KG1 (cell line): Measurements from ENCODE around the gene BORCS5.
"Not testable (repeated sequence)": the region's sequence is repeated elsewhere in the genome, so short reads cannot be mapped to it uniquely, and the experiment has no call there.

Experiments used
- DNase-seq: peaks from one replicate; lab custom pipeline; 2025; lab: John Stamatoyannopoulos, UW

The BORCS5 gene

GRCh38 chr12:12356896-12357718 lies at the start of gene BORCS5:
TSS of gene BORCS5 (plus strand) at chr12:12357078. CDS start at chr12:12357452, 374 bp downstream.
- DNase-seq, result peak; percentile 91

GRCh38 chr12:12310695-12311094 lies 46.2 kb upstream of the BORCS5 start:
- DNase-seq, result not testable (repeated sequence)

GRCh38 chr12:12315838-12316237 lies 41.0 kb upstream of the BORCS5 start:
- DNase-seq, result no peak

DNA sequence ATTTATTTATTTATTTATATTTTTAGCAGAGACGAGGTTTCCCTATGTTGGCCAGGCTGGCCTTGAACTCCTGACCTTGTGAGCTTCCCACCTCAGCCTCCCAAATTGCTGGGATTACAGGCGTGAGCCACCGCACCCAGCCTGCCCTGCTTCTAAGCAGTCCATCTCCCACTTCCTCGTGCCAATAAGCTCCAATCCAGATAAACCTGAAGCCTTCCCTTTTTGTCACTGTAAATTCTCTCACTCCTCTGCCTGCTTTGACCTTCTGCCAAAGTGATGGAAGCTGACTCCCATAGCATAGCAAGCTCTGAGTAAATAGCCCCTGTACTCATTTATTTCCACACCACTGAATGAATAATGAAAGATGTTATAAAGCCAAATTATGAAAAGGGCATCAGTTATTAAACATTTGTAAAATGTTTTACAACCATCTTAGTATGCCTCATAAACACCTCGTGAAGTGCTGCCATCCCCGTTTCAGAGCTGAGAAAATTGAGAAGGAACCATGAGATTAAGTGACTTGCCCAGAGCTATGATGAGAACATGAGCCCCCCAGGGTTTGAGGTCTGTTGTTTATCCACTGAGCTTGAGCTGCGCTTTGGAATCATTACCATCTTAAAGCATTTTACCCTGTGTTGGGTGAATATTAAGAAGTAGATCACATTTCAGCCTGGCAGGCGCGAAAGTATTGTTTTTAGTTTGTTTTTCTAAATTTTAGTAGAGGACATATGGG lies 37.3 kb upstream of the BORCS5 start:
- no peak for DNase-seq

- no peak for DNase-seq
Observed at GRCh38 chr12:12323118-12323517, 33.8 kb upstream of the BORCS5 start.

DNA sequence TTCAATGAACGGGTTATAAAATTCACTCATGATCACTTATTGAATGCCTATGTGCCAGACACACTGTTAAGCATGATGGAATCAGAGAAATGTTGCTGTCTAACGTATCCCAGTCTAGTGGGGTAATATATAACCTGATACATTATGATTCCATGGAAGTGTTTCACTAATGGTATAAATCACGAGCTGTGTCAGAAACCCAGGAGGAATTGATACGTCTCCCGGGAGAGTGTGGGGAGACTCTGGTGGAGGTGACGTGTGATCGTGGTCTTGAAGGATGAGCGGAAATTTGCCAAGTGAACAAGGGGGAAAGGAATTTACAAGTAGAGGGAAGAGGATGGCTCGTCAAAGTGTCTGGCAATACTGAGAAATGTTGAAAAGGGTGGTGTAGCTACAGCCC lies 33.3 kb upstream of the BORCS5 start:
- DNase-seq, result no peak

- DNase-seq, result no peak
Observed at GRCh38 chr12:12326262-12326661, 30.6 kb upstream of the BORCS5 start.

DNA sequence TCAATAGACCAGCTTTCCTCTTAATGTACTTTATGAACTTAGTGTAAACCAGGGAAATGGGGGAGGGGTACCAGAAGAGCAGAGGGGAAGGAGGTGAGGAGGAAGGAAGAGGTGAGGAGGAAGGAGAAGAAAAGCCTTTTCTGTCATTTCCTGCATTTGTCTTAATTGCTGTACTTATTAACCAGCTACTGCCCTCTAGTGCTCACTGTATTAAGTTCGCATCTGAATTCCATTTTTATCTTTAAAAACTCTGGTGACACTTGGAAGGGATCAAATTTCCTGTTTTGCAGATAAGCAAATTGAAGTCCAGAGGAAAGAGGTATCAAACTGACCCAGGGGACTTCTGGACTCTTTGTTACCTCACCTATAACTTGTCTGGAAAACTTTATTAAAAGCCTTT lies 29.1 kb upstream of the BORCS5 start:
- no peak for DNase-seq

DNA sequence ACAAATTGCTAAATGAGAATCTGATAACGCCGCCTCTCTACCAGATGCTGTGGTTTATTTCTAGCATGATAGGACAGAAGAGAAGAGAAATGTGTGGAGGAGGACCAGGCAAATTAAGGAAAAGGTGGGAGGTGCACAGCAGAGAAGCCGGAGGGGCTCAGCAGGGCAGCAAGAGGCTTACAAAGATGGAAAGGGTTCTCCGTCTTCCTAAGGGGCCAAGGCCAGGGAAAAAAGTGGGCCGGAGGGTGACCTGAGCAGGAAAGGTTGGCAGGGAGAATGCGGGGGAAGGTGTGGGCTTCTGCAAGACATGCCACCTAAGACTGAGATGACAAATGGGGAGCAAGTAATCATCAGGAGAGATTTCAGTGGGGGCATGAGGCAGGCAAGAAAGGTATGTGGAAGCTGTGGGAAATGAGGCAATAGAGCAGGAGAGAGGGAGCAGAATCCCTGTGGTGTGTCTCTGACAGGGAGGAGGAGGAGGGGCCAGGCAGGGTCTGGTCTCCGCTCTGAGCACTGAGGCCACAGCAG lies 25.6 kb upstream of the BORCS5 start:
- DNase-seq, result no peak

DNA sequence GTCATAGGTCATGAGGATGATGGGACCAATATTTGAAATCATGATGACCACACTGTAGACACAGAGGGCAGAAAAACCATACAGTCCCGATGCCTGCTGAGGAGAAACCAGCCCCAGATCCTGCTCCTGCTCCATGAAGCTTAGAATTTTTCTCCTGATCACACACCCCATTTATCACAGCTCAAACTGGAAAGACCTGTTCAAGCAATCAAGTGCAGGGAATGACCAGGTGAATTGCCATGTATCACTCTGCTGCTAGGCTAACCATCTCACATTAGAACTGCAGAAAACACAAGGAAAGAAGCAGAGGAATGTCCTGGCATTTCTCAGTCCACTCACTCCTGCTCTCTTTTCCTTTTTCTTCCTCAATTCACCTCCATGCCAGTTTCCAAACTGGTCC lies 25.0 kb upstream of the BORCS5 start:
- DNase-seq, result no peak

GRCh38 chr12:12333407-12334366 lies 23.2 kb upstream of the BORCS5 start:
- DNase-seq, result no peak

DNA sequence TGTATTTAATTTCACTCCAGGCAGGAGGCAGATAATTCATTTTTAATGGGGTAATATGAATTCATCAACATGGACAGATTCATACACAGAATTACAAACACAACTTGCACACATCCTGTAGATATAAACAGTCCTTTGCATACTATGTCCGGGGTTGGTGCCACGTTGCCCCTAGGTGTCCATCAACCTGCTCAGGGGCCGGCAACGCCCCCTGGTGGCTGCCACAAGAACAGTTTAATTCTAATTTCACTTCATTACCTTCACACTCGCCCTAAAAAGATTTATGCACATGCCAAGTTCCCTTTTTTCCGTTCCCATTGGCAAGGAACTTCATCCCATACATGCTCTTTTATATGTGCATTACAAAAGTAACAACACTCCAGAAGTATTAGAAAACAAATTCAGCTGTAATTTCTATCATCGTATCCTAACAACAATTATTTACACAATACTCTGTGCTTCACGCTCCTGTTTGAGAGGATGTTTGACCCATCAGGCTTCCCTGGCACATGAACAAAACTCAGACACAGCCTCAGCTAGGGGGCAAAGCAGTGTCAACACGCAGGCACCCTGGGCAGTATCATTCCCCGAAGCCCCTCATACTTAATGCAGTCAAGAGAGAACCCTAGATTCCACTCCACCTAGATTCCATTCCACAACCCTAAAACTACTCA lies 22.4 kb upstream of the BORCS5 start:
- no peak for DNase-seq

- no peak for DNase-seq
Observed at GRCh38 chr12:12336049-12336411, 20.8 kb upstream of the BORCS5 start.

- DNase-seq, result no peak
Observed at GRCh38 chr12:12336511-12336910, 20.4 kb upstream of the BORCS5 start.

DNA sequence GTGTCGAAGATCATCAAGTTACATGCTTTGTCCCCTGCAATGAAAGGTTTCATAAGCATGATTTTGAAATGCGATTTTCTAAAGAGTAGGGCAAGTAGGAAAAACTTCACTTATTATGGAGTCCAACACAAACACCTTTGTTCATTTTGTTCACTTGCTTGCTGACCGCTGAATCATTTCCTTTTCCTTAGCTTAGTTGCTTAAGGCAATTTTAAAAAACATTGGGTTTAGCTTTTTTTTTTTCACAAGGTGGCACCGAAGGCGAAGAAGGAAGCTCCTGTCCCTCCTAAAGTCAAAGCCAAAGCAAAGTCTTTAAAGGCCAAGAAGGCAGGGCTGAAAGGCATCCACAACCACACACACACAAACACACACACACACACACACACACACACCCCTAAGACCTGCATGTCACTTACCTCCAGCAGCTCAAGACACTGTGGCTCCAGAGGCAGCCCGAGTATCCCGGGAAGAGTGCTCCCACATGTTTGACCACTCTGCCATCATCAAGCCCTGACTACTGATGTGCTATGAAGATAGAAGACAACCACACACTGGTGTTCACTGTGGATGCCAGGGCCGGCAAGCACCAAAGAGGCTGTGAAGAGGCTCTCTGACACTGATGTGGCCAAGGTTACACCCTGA lies 18.2 kb upstream of the BORCS5 start:
- DNase-seq, result no peak

- DNase-seq, result peak; percentile 23
Observed at GRCh38 chr12:12349711-12350665, 6.9 kb upstream of the BORCS5 start, which contains the start of gene MANSC1. TSS of gene MANSC1 (minus strand) at chr12:12350242. CDS start at chr12:12343314, 6,928 bp downstream.

DNA sequence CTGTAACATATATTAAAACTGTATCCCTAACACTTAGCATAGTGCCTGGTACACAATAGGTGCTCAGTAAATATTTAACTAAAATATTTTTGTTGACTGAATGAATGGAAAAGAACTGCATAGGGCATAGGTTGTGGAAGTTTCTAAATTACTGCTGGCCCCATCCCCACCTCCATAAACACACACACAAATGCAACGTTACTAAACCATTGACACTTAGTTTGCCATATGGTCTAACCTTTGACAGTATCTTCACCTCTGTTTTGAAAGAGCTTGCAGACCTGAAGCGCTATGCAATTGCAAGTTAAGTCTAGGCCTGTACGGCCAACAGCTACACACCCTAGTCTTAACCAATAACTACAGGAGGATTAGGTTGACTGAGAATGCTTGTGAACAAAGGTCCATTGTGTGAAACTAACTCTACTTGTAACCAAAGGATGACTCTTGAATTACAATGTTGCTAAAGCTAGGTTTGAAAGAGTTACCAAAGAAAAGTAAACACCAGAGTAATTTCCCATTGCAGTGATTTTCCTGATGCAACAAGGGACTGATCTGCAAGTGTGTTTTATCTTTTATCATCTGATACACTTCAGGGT lies 5.9 kb upstream of the BORCS5 start:
- no peak for DNase-seq

- DNase-seq, result not testable (repeated sequence)
Observed at GRCh38 chr12:12351468-12352185, 5.3 kb upstream of the BORCS5 start.

- DNase-seq, result no peak
Observed at GRCh38 chr12:12353276-12353675, 3.6 kb upstream of the BORCS5 start.
